ENCODE data around the gene KANSL1.

DNA sequence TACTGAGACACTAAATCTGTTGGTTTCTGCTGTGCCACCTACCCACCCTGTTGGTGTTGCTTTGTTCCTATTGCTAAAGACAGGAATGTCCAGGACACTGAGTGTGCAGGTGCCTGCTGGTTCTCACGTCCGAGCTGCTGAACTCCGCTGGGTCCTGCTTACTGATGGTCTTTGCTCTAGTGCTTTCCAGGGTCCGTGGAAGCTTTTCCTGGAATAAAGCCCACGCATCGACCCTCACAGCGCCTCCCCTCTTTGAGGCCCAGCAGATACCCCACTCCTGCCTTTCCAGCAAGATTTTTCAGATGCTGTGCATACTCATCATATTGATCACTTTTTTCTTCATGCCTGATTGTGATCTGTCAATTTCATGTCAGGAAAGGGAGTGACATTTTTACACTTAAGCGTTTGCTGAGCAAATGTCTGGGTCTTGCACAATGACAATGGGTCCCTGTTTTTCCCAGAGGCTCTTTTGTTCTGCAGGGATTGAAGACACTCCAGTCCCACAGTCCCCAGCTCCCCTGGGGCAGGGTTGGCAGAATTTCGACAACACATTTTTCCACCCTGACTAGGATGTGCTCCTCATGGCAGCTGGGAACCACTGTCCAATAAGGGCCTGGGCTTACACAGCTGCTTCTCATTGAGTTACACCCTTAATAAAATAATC lies 179.6 kb downstream of the KANSL1 start:
- no peak for TF ChIP-seq EZH2 (IDR thresholded peaks at IDR 0.05; ENCODE audit: borderline replicate concordance)
- TF ChIP-seq, protein P1, sequence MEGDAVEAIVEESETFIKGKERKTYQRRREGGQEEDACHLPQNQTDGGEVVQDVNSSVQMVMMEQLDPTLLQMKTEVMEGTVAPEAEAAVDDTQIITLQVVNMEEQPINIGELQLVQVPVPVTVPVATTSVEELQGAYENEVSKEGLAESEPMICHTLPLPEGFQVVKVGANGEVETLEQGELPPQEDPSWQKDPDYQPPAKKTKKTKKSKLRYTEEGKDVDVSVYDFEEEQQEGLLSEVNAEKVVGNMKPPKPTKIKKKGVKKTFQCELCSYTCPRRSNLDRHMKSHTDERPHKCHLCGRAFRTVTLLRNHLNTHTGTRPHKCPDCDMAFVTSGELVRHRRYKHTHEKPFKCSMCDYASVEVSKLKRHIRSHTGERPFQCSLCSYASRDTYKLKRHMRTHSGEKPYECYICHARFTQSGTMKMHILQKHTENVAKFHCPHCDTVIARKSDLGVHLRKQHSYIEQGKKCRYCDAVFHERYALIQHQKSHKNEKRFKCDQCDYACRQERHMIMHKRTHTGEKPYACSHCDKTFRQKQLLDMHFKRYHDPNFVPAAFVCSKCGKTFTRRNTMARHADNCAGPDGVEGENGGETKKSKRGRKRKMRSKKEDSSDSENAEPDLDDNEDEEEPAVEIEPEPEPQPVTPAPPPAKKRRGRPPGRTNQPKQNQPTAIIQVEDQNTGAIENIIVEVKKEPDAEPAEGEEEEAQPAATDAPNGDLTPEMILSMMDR (IDR thresholded peaks at IDR 0.05; ENCODE audit: poor library complexity) = no peak
- no peak for TF ChIP-seq EZH2phosphoT487 (IDR thresholded peaks at IDR 0.05; ENCODE audit: low read depth, severe bottlenecking, unreplicated experiment)

All from hepatocyte (in vitro differentiated cells).